NCI-H128 (cell line): ENCODE results near the gene FAM118B.
A peak's percentile ranks its signal among the peaks of the same experiment; 100 is the strongest.
"Not testable (repeated sequence)": the region's sequence is repeated elsewhere in the genome, so short reads cannot be mapped to it uniquely, and the experiment has no call there.

Experiments used
- DNase-seq: peaks from one replicate; lab custom pipeline; 2025; ENCODE audit not compliant: unreplicated experiment; lab: John Stamatoyannopoulos, UW

FAM118B gene

DNA sequence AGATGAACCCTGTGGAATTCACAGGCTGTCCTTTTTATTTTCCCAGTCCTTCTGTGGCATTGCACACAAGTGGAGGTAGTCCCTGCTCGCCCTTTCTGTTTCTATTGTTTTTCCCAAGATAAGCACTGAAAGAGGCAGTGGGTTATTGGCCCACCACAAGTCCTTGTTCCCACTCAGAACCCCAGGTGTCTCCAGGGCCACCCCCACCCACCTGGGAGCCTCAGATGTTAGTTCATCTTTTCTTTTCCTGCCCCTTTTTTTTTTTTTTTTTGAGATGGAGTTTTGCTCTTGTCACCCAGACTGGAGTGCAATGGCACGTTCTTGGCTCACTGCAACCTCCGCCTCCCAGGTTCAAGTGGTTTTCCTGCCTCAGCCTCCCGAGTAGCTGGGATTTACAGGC lies 97.2 kb downstream of the FAM118B start:
- DNase-seq, result not testable (repeated sequence)

DNA sequence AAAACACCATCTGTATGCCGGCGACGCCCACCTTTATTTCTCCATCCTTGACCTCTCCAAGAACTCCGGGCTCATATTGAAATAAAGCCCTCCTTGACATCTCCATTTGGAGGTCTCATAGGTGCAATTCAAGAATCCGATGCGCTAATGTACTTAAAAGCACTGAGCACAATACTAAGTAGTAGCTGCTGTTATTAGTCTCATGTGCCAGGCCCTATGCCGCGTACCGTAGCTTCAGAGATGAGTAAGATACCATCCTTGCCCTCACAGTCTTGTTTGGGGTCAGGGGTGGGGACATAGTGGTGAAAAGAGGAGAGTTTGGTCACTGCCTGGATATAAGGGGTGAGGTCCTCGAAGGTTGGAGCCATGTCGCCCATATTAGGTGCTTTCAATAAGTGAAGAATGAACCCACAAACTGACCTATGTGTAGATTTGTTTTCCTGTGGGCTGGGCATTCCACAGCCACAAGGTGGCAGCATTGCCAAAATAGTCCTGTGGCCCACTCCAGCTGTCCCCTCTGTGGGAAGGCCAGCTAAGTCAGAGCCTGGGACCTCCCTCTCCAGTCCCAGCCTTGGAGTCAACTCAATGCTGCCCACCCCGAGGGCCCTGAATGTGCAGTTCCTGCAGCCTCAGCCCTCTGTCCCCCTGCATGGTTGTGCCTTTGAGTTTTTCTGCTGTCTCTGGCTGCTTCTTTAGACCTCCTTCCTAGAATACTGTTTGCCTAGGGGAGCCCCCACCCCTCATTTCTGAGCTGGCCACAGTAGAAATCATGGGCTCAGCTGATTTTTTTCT lies 98.8 kb downstream of the FAM118B start:
- peak; percentile 10 for DNase-seq

DNA sequence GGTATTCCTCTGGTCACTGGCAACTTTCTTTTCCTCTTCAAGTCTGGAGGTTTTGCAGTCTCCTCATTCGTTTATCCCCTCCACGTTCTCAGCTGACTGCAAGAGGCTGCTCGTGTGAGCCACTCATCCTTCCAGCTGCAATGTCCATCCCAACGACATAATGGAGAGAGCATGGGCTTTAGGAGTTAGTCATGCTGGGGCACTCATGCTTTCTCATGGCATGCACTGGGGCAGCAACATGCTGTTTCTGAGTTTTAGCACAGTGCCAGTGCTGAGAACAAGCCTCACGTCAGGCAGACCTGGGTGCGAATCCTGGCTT lies 99.4 kb downstream of the FAM118B start:
- no peak for DNase-seq

DNA sequence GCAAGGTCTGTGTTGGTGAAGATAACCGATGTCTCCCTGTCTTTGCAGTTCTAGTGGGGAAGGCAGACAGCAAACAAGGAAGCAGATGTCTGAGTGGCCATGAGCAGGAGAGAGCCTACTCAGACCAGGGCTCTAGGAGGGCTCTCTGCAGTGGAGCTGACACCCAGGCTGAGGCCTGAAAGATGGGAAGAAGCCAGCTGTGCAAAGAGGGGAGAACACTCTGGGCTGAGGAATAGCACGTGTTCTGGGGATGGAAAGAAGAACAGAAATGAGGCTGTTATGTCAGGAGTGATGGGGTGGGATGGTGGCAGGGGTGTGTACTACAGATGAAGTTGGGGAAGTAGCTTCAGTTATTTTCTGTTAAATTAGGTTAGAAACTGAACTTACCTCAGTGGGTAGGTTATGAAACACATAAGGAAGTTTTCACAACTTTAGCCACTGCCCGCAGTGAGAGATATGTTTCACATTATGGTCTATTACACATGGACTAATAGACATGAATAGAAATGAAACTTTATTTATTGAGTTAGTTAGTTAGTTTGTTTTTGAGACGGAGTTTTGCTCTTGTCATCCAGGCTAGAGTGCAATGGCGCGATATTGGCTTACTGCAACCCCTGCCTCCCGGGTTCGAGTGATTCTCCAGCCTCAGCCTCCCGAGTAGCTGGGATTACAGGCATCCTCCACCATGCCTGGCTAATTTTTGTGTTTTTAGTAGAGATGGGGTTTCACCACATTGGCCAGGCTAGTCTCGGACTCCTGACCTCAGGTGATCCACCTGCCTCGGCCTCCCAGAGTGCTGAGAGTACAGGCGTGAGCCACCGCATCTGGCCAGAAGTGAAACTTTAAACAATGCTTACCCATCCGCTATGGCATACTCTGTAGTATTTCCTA lies 100.1 kb downstream of the FAM118B start:
- no peak for DNase-seq
